Choroid plexus epithelial cell (primary cell): ENCODE results near the gene TRAK1.

Source experiments
- DNase-seq: peaks from one replicate; pipeline ENCODE4 v3.0.0-alpha.2; 2010; ENCODE audit warnings: low read depth
- H3K4me3 ChIP-seq: 2 replicates; pipeline ENCODE4 v1.5.1; 2011; ENCODE audit warnings: low read depth, mild to moderate bottlenecking, control low read depth, low read length, moderate library complexity
- CTCF ChIP-seq: conservative IDR thresholded peaks from 2 replicates; pipeline ENCODE4 v1.5.1; 2011; ENCODE audit warnings: low read depth, mild to moderate bottlenecking, control low read depth, inconsistent platforms, low read length, moderate library complexity

TRAK1 gene

DNA sequence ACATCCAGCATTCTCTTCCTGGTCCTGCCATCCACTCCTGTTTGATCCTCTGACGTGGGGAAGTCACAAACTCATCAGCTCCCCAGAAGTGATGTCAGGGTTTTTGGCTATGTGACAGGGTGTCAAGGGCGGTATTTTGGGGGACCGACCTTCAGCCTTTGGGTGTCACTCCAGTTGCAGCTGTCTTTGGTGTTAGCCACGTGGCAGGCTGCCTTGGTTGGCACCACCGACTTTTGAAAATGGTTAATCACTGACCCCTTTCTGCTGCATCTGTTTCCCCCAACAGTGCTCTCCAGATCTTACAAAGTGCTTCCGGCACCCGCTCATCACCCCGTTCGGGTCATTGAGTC lies 86.6 kb downstream of the TRAK1 start:
- H3K4me3 ChIP-seq = no peak overlapping the region
- TF ChIP-seq CTCF = no peak
- no peak for DNase-seq

GRCh38 chr3:42179110-42179725 lies 88.1 kb downstream of the TRAK1 start:
- peak; percentile 93 for DNase-seq
- no peak overlapping the region for H3K4me3 ChIP-seq
- TF ChIP-seq CTCF = no peak

DNA sequence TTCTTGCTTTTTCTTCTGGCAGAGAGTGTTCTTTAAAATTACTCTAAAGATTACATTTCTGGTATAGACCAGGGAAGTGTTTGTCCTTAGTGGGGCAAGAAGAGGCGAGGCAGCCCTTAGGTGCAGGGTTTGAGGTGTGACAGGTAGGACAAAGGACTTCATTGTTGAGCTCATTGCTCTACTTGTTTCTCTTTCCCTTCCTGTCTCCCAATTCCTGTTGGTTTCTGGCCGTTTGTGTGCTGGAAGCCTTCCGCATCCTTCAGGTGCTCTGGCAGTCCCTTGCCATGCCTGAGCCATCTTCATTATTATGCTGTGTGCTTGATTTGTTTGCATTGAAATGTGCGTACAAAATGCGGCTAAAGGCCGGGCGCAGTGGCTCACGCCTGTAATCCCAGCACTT lies 89.7 kb downstream of the TRAK1 start:
- no peak for DNase-seq
- H3K4me3 ChIP-seq = no peak overlapping the region
- TF ChIP-seq CTCF = no peak

DNA sequence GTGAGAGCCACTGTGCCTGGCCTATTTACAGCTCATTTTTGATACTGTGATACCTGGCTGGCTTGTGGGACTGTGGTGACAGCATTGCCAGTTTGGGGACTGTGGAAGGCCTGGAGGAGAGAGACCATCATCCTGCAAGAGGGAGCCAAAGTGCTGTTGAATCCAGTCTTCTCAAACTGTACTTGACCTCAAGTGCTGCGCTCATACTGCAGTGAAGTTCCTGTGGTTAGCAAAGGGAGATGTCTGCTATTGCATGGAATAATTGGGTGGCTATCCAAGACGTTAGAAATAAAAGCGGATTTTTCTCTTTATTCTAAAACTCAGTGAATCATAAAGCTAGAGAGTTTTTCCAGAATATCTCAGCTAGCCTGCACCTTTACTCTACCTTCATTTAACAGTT lies 91.4 kb downstream of the TRAK1 start:
- peak; percentile 56 for DNase-seq
- no peak overlapping the region for H3K4me3 ChIP-seq
- TF ChIP-seq CTCF = no peak

DNA sequence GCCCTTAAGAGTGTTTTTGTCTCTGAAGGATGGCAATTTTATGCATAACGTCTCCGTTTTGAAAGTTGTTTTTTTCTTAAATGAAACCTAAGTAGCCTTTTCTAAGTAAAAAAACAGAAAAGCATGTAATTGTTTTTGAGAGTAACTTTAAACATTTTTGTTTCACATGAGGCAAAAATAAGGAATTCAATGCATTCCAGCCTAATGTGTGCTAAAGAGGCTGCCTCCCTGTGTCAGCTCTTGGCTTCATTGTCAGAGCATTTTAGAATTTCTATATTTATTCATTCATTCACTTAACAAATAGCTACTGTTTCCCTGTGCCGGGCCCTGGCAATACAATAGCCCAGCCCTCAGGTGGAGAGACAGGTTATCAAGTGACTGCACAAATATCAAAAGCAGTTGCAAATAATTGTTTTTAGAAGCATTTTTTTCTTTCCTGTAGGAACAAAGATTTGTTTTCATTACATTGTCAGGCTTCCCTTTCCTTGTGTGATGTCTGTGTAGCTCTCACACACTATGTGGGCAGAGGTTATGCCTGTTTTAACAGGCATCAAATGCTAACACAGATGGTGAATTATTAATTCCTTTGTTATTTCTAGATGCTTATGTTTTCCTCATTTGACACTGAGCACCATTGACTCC lies 93.0 kb downstream of the TRAK1 start:
- peak; percentile 5 for TF ChIP-seq CTCF
- DNase-seq = peak; percentile 39

GRCh38 chr3:42184651-42185443 lies 93.7 kb downstream of the TRAK1 start:
- no peak for DNase-seq
- TF ChIP-seq CTCF = no peak
- H3K4me3 ChIP-seq = no peak overlapping the region

More for the DNA sequence above, 93.0 kb downstream of the TRAK1 start:
- H3K4me3 ChIP-seq = no peak overlapping the region
